ENCODE results near the gene ITGA8.

DNA sequence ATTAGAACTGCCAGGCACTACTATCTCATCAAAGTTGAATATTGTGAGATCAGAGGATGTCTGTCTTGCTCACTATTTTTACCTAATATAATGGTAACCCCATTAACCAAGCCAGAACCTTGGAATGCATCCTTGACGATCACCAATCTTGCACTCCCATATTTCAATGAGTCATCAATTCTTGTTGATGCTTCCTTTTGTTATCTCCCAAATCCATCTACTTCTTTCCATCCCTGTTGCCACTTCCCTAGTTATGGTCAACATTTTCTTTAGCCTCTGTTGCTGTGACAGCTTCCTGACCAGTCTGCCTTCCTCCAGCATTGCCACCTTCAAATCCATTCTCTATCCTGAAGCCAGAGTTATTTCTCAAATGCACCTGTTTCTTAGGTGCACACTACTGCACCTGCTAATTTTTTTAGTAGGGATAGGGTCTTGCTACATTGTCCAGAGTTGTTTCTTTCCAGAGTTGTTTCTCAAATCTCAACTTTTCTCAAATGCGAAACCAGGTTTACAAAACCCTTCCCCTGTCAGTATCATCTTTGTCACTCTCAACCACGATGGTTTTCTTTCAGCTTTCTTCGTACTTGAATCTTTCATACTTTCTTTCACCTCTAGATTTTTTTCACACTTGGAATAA lies 15.7 kb downstream of the ITGA8 start:
- TF ChIP-seq, protein P1, sequence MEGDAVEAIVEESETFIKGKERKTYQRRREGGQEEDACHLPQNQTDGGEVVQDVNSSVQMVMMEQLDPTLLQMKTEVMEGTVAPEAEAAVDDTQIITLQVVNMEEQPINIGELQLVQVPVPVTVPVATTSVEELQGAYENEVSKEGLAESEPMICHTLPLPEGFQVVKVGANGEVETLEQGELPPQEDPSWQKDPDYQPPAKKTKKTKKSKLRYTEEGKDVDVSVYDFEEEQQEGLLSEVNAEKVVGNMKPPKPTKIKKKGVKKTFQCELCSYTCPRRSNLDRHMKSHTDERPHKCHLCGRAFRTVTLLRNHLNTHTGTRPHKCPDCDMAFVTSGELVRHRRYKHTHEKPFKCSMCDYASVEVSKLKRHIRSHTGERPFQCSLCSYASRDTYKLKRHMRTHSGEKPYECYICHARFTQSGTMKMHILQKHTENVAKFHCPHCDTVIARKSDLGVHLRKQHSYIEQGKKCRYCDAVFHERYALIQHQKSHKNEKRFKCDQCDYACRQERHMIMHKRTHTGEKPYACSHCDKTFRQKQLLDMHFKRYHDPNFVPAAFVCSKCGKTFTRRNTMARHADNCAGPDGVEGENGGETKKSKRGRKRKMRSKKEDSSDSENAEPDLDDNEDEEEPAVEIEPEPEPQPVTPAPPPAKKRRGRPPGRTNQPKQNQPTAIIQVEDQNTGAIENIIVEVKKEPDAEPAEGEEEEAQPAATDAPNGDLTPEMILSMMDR (IDR thresholded peaks at IDR 0.05): no peak
- TF ChIP-seq POLR2AphosphoS5 (IDR thresholded peaks at IDR 0.05; ENCODE audit: insufficient read depth in 1 of 2, low read depth in 1 of 2) (no peak), POLR2A (IDR thresholded peaks at IDR 0.05) (no peak)
